Heart right ventricle (tissue), 16 donors: ENCODE data around the gene NCAPH2. TPM values are rescaled to one million over a fixed set of nuclear protein-coding genes. Genes with fewer than 3 reads are reported as not detected.

Source experiments
- ATAC-seq, 8 donors: fragments of 200-7000 bp; cut with Tn5 transposase; one replicate each; pipeline ENCODE4 v1.9.1; 2020; ENCODE audit warnings: mild to moderate bottlenecking in 8 of 8, moderate library complexity in 8 of 8, moderate number of reproducible peaks in 1 of 8
- DNase-seq, 2 donors: peaks; one replicate each; pipeline ENCODE4 v3.0.0-alpha.2; 2020
- H3K27ac ChIP-seq, 10 donors: fragments of 200-600 bp; sonication (generic) in 2 of 10; one replicate each; pipeline versions ENCODE4 v1.5.0 to v1.8.0; 2020 to 2022; ENCODE audit warnings: mild to moderate bottlenecking in 3 of 10
- H3K27me3 ChIP-seq, 7 donors: fragments of 200-600 bp; one replicate each; pipeline ENCODE4 v1.8.0; 2021 to 2022; ENCODE audit warnings: mild to moderate bottlenecking in 2 of 7
- H3K36me3 ChIP-seq, 9 donors: fragments of 200-600 bp; sonication (generic) in 1 of 9; one replicate each; pipeline versions ENCODE4 v1.5.0 to v1.8.0; 2020 to 2022; ENCODE audit warnings: mild to moderate bottlenecking in 2 of 9
- H3K4me1 ChIP-seq, 9 donors: fragments of 200-600 bp; sonication (generic) in 1 of 9; one replicate each; pipeline versions ENCODE4 v1.5.0 to v1.8.0; 2020 to 2022; ENCODE audit warnings: mild to moderate bottlenecking in 4 of 9
- H3K4me3 ChIP-seq, 10 donors: fragments of 200-600 bp; sonication (generic) in 2 of 10; one replicate each; pipeline versions ENCODE4 v1.5.0 to v1.8.0; 2020 to 2022; ENCODE audit warnings: mild to moderate bottlenecking in 7 of 10, moderate library complexity in 2 of 10
- H3K9me3 ChIP-seq, 11 donors: fragments of 200-600 bp in 10 of 11; sonication (generic) in 2 of 11; one replicate each; pipeline versions ENCODE4 v1.5.0 to v1.8.0; 2013 to 2022; ENCODE audit warnings: mild to moderate bottlenecking in 2 of 11, control low read depth in 1 of 11, moderate library complexity in 1 of 11
- CTCF ChIP-seq, 9 donors: fragments of 200-600 bp; sonication (generic) in 2 of 9; IDR thresholded peaks; one replicate each; pipeline versions ENCODE4 v1.5.0 to v1.8.0; 2021 to 2022; ENCODE audit warnings: antibody characterized with exemption in 9 of 9, mild to moderate bottlenecking in 5 of 9, moderate library complexity in 1 of 9
- WGBS, 2 donors: extraction: QIAGEN DNeasy Blood & Tissue Kit; methylation state at CpG; one replicate each; pipeline ENCODE4 v1.1.7; 2013; ENCODE audit warnings: inconsistent platforms in 1 of 2; 5-methylcytosine and 5-hydroxymethylcytosine counted together
- intact Hi-C, 10 donors: fragments of 100-400 bp; cut with DNase I; formaldehyde crosslinking; loops; one replicate each; pipeline versions ENCODE4 v1.11.1 to v1.14.2; 2022
- polyA plus RNA-seq, 2 donors: library from polyadenylated mRNA; stranded (reverse); fragments of 200-250 nt; gene quantifications; one replicate each; pipeline ENCODE4 v1.2.3, GENCODE V29; 2013
- total RNA-seq, 10 donors: library from RNA; stranded (reverse); fragmentation: NEBNext Ultra II Directional in 3 of 10; extraction: Animal tissue kit (Norgen Biotek cat#: 25700) in 3 of 10; gene quantifications; one replicate each; pipeline versions ENCODE4 v1.2.1 to v1.2.4, GENCODE V29; 2021 to 2023
- donor health status: Arrhythmogenic right ventricular cardiomyopathy.
- donor health status: ischemic (EF 13 %, LVEDD 7.1; RV severe dilation, severe dysfunction).
- donor health status: healthy with polysubstance abuse.
- donor health status: DM: no; HTN: yes; CAD: no.
- donor health status: DM: no; HTN: no; CAD: no.
- donor health status: ischemic (EF 25% LVEDD 6.9; RV normal size, moderate dysfunction).
- donor health status: ischemic (EF 25% LVEDD 5.7; RV mildly dilated, moderate dysfunction).
- donor health status: healthy.
- donor health status: DM: yes; HTN: yes; CAD: no.
- donor health status: Ischemic cardiomyopathy.
- donor health status: ischemic (EF 35%, LVEDD 5.7; RV mildly dilated, moderate dysfunction).
- donor health status: nonischemic (EF 11% LVEDD 7.7; RV severe dilation, severe dysfunction).
- donor health status: DM: yes; HTN: yes; CAD: no.
- donor health status: PGD.
- donor health status: ischemic (EF 29% LVEDD 5.4; RV normal size, mild dysfunction).
- donor health status: nonischemic (EF 23%, LVEDD 6.1; RV moderate dilation, normal function).

Gene NCAPH2
- total and polyA plus RNA-seq, 12 donors: 21.7 to 54.8 (median 27.8) TPM

GRCh38 chr22:50489363-50490243 is 18.4 kb upstream of the NCAPH2 start:
- Histone ChIP-seq H3K27me3 (peaks cover 0 to 25% (median 19%) of the 10 kb centered on the region in 7 donors), H3K36me3 (no peaks in the 10 kb centered on the region), H3K27ac (no peak overlapping the region), H3K4me1 (no peaks in the 10 kb centered on the region), H3K4me3 (no peak overlapping the region), H3K9me3 (no peaks in the 10 kb centered on the region)
- 80 to 83% methylated on average over 27 to 31 of the region's 31 CpGs for WGBS, 2 donors
- TF ChIP-seq CTCF (IDR thresholded peaks at IDR 0.05): no peak
- intact Hi-C loops: no loop called here
- DNase-seq: no peak
- ATAC-seq: no peak

GRCh38 chr22:50490531-50491308 is 17.3 kb upstream of the NCAPH2 start:
- H3K36me3 ChIP-seq: no peaks in the 10 kb centered on the region
- H3K27me3 ChIP-seq: peaks cover 0 to 20% (median 14%) of the 10 kb centered on the region in 7 donors
- ATAC-seq (no peak), DNase-seq (no peak)
- no peak for TF ChIP-seq CTCF (IDR thresholded peaks at IDR 0.05)
- no peaks in the 10 kb centered on the region for H3K9me3 ChIP-seq
- H3K27ac ChIP-seq: no peak overlapping the region
- no peaks in the 10 kb centered on the region for H3K4me1 ChIP-seq
- intact Hi-C loops: no loop called here
- WGBS, 2 donors: 57 to 62% methylated on average over 27 of the region's 27 CpGs
- no peak overlapping the region for H3K4me3 ChIP-seq

GRCh38 chr22:50497093-50497492 is 10.9 kb upstream of the NCAPH2 start:
- no peak for ATAC-seq
- no peak overlapping the region for H3K27ac ChIP-seq
- 83 to 86% methylated on average over 6 of the region's 6 CpGs for WGBS, 2 donors
- no peak for TF ChIP-seq CTCF (IDR thresholded peaks at IDR 0.05)
- peaks cover 0 to 7% (median 0%) of the 10 kb centered on the region in 9 donors for H3K4me1 ChIP-seq
- peaks cover 0 to 4% (median 0%) of the 10 kb centered on the region in 9 donors for H3K36me3 ChIP-seq
- intact Hi-C loops: loop anchor here in 1 of 10 donors (5.0 kb wide), 1 partner anchor 245 kb away; the partner anchor contains the start of gene HDAC10
- no peaks in the 10 kb centered on the region for H3K9me3 ChIP-seq
- no peak overlapping the region for H3K4me3 ChIP-seq
- DNase-seq: no peak
- peaks cover 0 to 10% (median 0%) of the 10 kb centered on the region in 7 donors for H3K27me3 ChIP-seq

GRCh38 chr22:50498322-50498890 is 9.6 kb upstream of the NCAPH2 start:
- WGBS, 2 donors: 9 to 20% methylated on average over 13 of the region's 13 CpGs
- Histone ChIP-seq H3K4me3 (no peak overlapping the region), H3K9me3 (no peaks in the 10 kb centered on the region), H3K36me3 (peaks cover 0 to 17% (median 5%) of the 10 kb centered on the region in 9 donors), H3K4me1 (peaks cover 0 to 7% (median 0%) of the 10 kb centered on the region in 9 donors), H3K27ac (no peak overlapping the region), H3K27me3 (peaks cover 0 to 10% (median 0%) of the 10 kb centered on the region in 7 donors)
- TF ChIP-seq CTCF (IDR thresholded peaks at IDR 0.05): peak in 8 of 9 donors; percentile 17 to 69 (median 64)
- DNase-seq: peak in 1 of 2 donors; percentile 63
- intact Hi-C loops: loop anchor here in 1 of 10 donors (5.0 kb wide), 1 partner anchor 246 kb away; the partner anchor contains the start of gene HDAC10
- peak; percentile 62 to 84 (median 72) for ATAC-seq
